ENCODE measurements around the gene RNF135. TPM values are rescaled to one million over a fixed set of nuclear protein-coding genes. Genes with fewer than 3 reads are reported as not detected.

RNF135 gene
- total and polyA plus RNA-seq, 7 experiments from 2014 or later: 2.0 to 18.7 (median 3.5) TPM

DNA sequence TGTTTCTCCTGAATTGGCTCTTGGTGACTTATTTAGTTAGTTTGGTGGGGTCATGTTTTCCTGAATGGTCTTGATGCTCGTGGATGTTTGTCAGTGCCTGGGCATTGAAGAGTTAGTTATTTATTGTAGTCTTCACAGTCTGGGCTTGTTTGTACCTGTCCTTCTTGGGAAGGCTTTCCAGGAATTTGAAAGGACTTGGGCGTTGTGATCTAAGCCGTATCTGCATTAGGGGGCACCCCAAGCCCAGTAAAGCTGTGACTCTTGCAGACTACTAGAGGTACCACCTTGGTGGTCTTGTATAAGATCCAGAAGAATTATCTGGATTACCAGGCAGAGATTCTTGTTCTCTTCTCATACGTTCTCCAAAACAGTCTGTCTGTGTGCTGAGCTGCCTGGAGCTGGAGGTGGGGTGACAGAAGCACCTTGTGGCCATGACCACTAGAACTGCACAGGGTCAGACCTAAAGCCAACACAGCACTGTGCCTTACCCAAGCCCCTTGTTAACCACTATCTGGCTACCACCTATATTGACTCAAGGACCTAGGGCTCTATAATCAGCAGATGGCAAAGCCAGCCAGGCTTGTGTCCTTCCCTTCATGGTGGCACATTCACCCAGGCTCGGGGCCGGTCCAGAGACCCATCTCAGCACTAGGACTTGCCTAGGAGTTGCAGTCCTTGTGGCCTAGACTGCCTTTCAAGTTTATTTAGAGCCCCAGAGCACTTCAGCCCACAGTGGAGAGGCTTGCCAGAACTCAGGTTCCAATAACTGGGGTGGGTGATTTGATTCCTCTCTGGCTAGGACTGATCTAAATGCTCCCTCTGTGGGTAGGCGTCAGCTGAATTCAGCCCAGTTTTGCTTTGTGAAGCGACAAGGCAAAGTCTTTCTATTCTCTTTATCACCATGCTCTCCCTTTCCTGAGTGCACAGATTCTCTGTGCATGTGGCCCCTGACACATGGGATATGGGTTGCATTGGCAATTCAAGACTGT lies 11.0 kb downstream of the RNF135 start:
- POLR2A ChIA-PET: no interaction called here
- no peak overlapping the region for H3K4me3 Mint-ChIP-seq
- DNase-seq (no peak), ATAC-seq (no peak)
- peaks cover 4 to 9% (median 6%) of the 10 kb centered on the region in 5 donors for H3K36me3 Mint-ChIP-seq
- CTCF ChIA-PET: no interaction called here
- Histone ChIP-seq H3K36me3 (ENCODE audit: control insufficient read depth in 2 of 3, insufficient read depth in 3 of 3, low read length in 3 of 3) (no peaks in the 10 kb centered on the region), H3K27ac (ENCODE audit: low read depth, low read length) (no peak overlapping the region), H3K9me3 (ENCODE audit: control insufficient read depth in 2 of 3, low read length in 3 of 3) (no peaks in the 10 kb centered on the region), H3K27me3 (ENCODE audit: control insufficient read depth in 2 of 2, insufficient read depth in 2 of 2, low read length in 2 of 2) (no peaks in the 10 kb centered on the region), H3K4me3 (ENCODE audit: low read length) (no peak overlapping the region), H3K4me1 (ENCODE audit: control insufficient read depth in 2 of 2, insufficient read depth in 2 of 2, low read length in 2 of 2) (no peaks in the 10 kb centered on the region)
- peak overlapping the region in 2 of 9 donors; percentile 20 to 38 for H3K27ac Mint-ChIP-seq
- peaks cover 0 to 5% (median 0%) of the 10 kb centered on the region in 7 donors for H3K4me1 Mint-ChIP-seq
- peaks cover 0 to 3% (median 0%) of the 10 kb centered on the region in 11 donors for H3K9me3 Mint-ChIP-seq
- intact Hi-C loops (cut with micrococcal nuclease): no loop called here
- H3K27me3 Mint-ChIP-seq: no peaks in the 10 kb centered on the region

DNA sequence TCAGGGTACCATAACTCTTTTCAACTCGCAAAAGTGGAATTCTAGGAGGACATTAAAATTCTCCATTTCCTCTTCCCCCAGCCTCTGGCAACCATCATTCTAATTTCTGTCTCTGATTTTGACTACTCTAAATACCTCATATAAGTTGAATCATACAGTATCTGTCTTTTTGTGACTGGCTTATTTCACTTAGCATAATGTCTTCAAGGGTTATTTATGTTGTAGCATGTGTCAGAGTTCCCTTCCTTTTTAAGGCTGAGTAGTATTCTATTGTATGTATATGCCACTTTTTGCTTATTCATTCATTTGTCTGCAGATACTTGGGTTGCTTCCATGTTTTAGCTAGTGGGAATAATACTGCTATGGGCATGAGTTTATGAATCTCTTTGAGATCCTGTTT lies 12.0 kb downstream of the RNF135 start:
- no peaks in the 10 kb centered on the region for H3K9me3 Mint-ChIP-seq
- CTCF ChIA-PET: no interaction called here
- no peak overlapping the region for H3K27ac Mint-ChIP-seq
- no peak overlapping the region for H3K4me3 ChIP-seq (ENCODE audit: low read length)
- ATAC-seq (no peak), DNase-seq (no peak)
- H3K27me3 Mint-ChIP-seq: no peaks in the 10 kb centered on the region
- POLR2A ChIA-PET: no interaction called here
- no peaks in the 10 kb centered on the region for H3K9me3 ChIP-seq (ENCODE audit: control insufficient read depth in 2 of 3, low read length in 3 of 3)
- H3K27me3 ChIP-seq (ENCODE audit: control insufficient read depth in 2 of 2, insufficient read depth in 2 of 2, low read length in 2 of 2): no peaks in the 10 kb centered on the region
- peaks cover 0 to 5% (median 0%) of the 10 kb centered on the region in 7 donors for H3K4me1 Mint-ChIP-seq
- H3K36me3 Mint-ChIP-seq: peaks cover 4 to 9% (median 6%) of the 10 kb centered on the region in 5 donors
- H3K4me1 ChIP-seq (ENCODE audit: control insufficient read depth in 2 of 2, insufficient read depth in 2 of 2, low read length in 2 of 2): no peaks in the 10 kb centered on the region
- no peak overlapping the region for H3K4me3 Mint-ChIP-seq
- H3K27ac ChIP-seq (ENCODE audit: low read depth, low read length): no peak overlapping the region
- H3K36me3 ChIP-seq (ENCODE audit: control insufficient read depth in 2 of 3, insufficient read depth in 3 of 3, low read length in 3 of 3): no peaks in the 10 kb centered on the region
- intact Hi-C loops (cut with micrococcal nuclease): no loop called here

DNA sequence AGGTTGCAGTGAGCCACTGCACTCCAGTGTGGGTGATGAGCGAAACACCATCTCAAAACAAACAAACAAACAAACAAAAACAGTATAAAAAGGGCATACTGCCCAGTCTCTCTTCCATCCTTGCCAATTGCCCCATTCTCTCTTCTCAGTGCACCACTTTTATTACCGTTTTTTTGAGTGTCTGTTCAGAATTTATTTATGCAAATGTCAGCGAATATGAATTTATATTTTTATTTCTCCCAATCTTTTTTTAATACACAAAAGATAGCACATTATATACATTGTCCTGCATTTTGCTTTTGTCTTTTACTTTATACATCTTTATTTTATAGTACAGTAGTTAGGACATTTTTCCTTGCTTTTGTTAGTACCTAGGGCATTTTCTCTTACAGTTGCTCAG lies 19.6 kb downstream of the RNF135 start:
- H3K9me3 ChIP-seq (ENCODE audit: control insufficient read depth in 2 of 3, low read length in 3 of 3): no peaks in the 10 kb centered on the region
- Mint-ChIP-seq H3K27ac (no peak overlapping the region), H3K36me3 (peaks cover 4 to 12% (median 8%) of the 10 kb centered on the region in 5 donors), H3K4me3 (no peak overlapping the region), H3K9me3 (no peaks in the 10 kb centered on the region), H3K4me1 (no peaks in the 10 kb centered on the region), H3K27me3 (no peaks in the 10 kb centered on the region)
- ATAC-seq: no peak
- POLR2A ChIA-PET: no interaction called here
- CTCF ChIA-PET: no interaction called here
- intact Hi-C loops (cut with micrococcal nuclease): no loop called here
- DNase-seq: no peak
- no peaks in the 10 kb centered on the region for H3K4me1 ChIP-seq (ENCODE audit: control insufficient read depth in 2 of 2, insufficient read depth in 2 of 2, low read length in 2 of 2)
- no peak overlapping the region for H3K27ac ChIP-seq (ENCODE audit: low read depth, low read length)
- H3K36me3 ChIP-seq (ENCODE audit: control insufficient read depth in 2 of 3, insufficient read depth in 3 of 3, low read length in 3 of 3): no peaks in the 10 kb centered on the region
- no peaks in the 10 kb centered on the region for H3K27me3 ChIP-seq (ENCODE audit: control insufficient read depth in 2 of 2, insufficient read depth in 2 of 2, low read length in 2 of 2)
- no peak overlapping the region for H3K4me3 ChIP-seq (ENCODE audit: low read length)

DNA sequence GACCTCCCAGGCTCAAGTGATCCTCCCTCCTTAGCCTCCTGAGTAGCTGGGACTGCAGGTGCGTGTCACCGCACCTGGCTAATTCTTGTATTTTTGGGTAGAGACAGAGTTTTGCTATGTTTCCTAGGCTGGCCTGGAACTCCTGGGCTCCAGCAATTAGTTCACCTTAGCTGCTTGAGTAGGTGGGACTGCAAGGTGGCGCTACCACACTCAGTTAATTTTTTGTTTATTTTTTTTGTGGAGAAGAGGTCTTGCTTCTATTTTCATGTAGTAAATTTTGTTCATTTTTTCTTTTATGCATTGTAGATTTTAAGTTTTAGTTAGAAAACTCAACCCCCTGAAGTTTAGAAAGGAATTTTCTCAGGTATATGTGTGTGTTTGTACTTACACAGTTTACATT lies 21.7 kb downstream of the RNF135 start:
- intact Hi-C loops (cut with micrococcal nuclease): no loop called here
- DNase-seq: no peak
- Histone ChIP-seq H3K9me3 (ENCODE audit: control insufficient read depth in 2 of 3, low read length in 3 of 3) (no peaks in the 10 kb centered on the region), H3K4me3 (ENCODE audit: low read length) (no peak overlapping the region), H3K4me1 (ENCODE audit: control insufficient read depth in 2 of 2, insufficient read depth in 2 of 2, low read length in 2 of 2) (no peaks in the 10 kb centered on the region), H3K27ac (ENCODE audit: low read depth, low read length) (no peak overlapping the region), H3K27me3 (ENCODE audit: control insufficient read depth in 2 of 2, insufficient read depth in 2 of 2, low read length in 2 of 2) (no peaks in the 10 kb centered on the region), H3K36me3 (ENCODE audit: control insufficient read depth in 2 of 3, insufficient read depth in 3 of 3, low read length in 3 of 3) (peaks cover 0 to 5% (median 4%) of the 10 kb centered on the region in 3 experiments)
- ATAC-seq: no peak
- no peaks in the 10 kb centered on the region for H3K9me3 Mint-ChIP-seq
- H3K27ac Mint-ChIP-seq: no peak overlapping the region
- no peak overlapping the region for H3K4me3 Mint-ChIP-seq
- ChIA-PET POLR2A (no interaction called here), CTCF (interaction anchor here (0.6 kb wide), 1 partner anchor 132 kb away, joined by 3 read pairs; no protein-coding TSS in a partner anchor)
- H3K27me3 Mint-ChIP-seq: no peaks in the 10 kb centered on the region
- H3K36me3 Mint-ChIP-seq: peaks cover 3 to 24% (median 7%) of the 10 kb centered on the region in 5 donors
- peaks cover 0 to 2% (median 0%) of the 10 kb centered on the region in 7 donors for H3K4me1 Mint-ChIP-seq

DNA sequence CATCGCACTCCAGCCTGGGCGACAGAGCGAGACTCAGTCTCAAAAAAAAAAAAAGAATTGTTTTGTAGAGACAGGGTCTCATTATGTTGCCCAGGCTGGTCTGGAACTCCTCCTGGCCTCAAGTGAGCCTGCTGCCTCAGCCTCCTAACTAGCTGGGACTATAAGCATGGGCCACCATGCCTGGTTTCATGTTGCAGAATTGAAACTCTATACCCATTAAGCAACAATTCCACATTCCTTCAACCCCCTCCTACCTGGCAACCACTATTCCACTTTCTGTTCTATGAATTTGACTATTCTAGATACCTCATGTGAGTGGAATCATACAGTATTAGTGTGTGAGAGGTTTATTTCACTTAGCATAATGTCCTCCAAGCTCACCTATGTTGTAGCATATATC lies 24.5 kb downstream of the RNF135 start:
- ChIA-PET CTCF (no interaction called here), POLR2A (no interaction called here)
- H3K4me1 Mint-ChIP-seq: peaks cover 0 to 2% (median 0%) of the 10 kb centered on the region in 7 donors
- no peak for DNase-seq
- Histone ChIP-seq H3K27me3 (ENCODE audit: control insufficient read depth in 2 of 2, insufficient read depth in 2 of 2, low read length in 2 of 2) (no peaks in the 10 kb centered on the region), H3K27ac (ENCODE audit: low read depth, low read length) (no peak overlapping the region), H3K4me3 (ENCODE audit: low read length) (no peak overlapping the region), H3K9me3 (ENCODE audit: control insufficient read depth in 2 of 3, low read length in 3 of 3) (no peaks in the 10 kb centered on the region), H3K4me1 (ENCODE audit: control insufficient read depth in 2 of 2, insufficient read depth in 2 of 2, low read length in 2 of 2) (no peaks in the 10 kb centered on the region), H3K36me3 (ENCODE audit: control insufficient read depth in 2 of 3, insufficient read depth in 3 of 3, low read length in 3 of 3) (peaks cover 0 to 7% (median 6%) of the 10 kb centered on the region in 3 experiments)
- no peak for ATAC-seq
- intact Hi-C loops (cut with micrococcal nuclease): no loop called here
- H3K27ac Mint-ChIP-seq: no peak overlapping the region
- no peaks in the 10 kb centered on the region for H3K9me3 Mint-ChIP-seq
- no peak overlapping the region for H3K4me3 Mint-ChIP-seq
- peaks cover 0 to 29% (median 8%) of the 10 kb centered on the region in 5 donors for H3K36me3 Mint-ChIP-seq
- H3K27me3 Mint-ChIP-seq: no peaks in the 10 kb centered on the region

DNA sequence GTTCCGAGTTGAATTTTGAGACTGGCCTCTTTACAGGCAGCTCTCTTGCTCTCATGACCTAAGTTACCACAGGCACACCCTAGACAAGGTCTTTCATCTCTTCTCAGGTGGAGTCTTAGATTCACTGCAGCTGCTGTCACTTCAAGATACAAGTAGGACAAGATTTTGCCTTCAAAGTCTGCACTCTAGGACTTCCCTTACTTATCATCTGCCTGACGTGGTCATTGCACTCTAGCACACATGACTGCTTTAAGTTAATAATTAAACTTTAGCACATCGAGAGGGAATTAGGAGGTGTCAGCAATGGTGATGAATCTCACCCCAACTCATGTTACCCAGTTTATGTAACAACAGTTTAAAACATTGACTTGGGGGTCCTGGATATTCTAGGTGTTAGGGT lies 25.6 kb downstream of the RNF135 start:
- Mint-ChIP-seq H3K4me1 (peaks cover 0 to 2% (median 0%) of the 10 kb centered on the region in 7 donors), H3K4me3 (no peak overlapping the region), H3K27me3 (no peaks in the 10 kb centered on the region), H3K27ac (no peak overlapping the region), H3K9me3 (no peaks in the 10 kb centered on the region), H3K36me3 (peaks cover 0 to 23% (median 8%) of the 10 kb centered on the region in 5 donors)
- ATAC-seq: no peak
- Histone ChIP-seq H3K36me3 (ENCODE audit: control insufficient read depth in 2 of 3, insufficient read depth in 3 of 3, low read length in 3 of 3) (peaks cover 0 to 7% (median 6%) of the 10 kb centered on the region in 3 experiments), H3K9me3 (ENCODE audit: control insufficient read depth in 2 of 3, low read length in 3 of 3) (no peaks in the 10 kb centered on the region), H3K27me3 (ENCODE audit: control insufficient read depth in 2 of 2, insufficient read depth in 2 of 2, low read length in 2 of 2) (no peaks in the 10 kb centered on the region), H3K4me3 (ENCODE audit: low read length) (no peak overlapping the region), H3K4me1 (ENCODE audit: control insufficient read depth in 2 of 2, insufficient read depth in 2 of 2, low read length in 2 of 2) (no peaks in the 10 kb centered on the region), H3K27ac (ENCODE audit: low read depth, low read length) (no peak overlapping the region)
- ChIA-PET POLR2A (interaction anchor here (1.6 kb wide), 1 partner anchor 12 kb away, joined by 4 read pairs; no protein-coding TSS in a partner anchor), CTCF (no interaction called here)
- no peak for DNase-seq
- intact Hi-C loops (cut with micrococcal nuclease): no loop called here

Data from naive thymus-derived CD4-positive, alpha-beta T cell (primary cell).